HG03045 (cell line): ENCODE measurements around the gene SETD1A.
A peak's percentile ranks its signal among the peaks of the same experiment; 100 is the strongest.

Experiments used
- ATAC-seq: cut with Tn5 transposase; IDR thresholded peaks from one replicate; pipeline ENCODE4 v1.9.1; 2021; ENCODE audit warnings: mild to moderate bottlenecking, moderate library complexity; ENCODE audit not compliant: unreplicated experiment

SETD1A gene

DNA sequence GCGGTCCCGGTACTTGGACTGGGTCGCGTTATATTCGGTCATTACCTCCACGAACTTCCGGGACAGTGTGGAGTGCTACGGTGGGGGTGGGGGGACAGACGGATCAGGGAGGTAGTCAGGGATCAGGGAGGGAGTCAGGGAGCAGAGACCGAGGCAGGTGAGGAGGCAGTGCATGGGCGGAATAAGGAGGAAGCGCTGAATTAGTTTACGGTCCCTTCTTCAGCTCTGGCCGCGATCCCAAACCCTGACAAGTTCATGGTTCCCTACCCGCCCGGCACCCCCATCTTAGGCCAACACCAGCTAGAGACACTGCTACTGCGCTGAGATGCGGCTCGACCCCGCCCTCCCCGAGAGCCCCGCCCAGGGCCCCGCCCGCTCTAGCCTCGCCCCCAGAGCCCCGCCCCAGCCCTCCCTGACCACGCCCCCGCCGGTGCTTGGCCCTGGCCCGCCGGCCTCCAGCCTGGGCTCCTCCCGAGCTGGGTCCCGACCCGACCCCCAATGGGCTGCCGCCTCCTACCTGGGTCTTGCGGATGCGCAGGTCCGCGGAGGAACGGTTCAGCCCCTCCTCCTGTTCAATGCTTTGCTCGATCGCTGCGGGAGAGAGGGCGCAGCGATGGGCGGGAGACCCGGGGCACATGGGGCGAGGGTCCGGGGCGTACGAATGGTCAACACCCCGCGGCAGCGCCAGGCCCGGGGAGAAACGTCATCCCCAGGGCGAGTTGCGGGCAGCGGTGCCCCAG, 39.6 kb downstream of the SETD1A start:
- ATAC-seq, result peak; percentile 68

- ATAC-seq, result no peak
Measured at GRCh38 chr16:30997725-30998711, 40.5 kb downstream of the SETD1A start.

GRCh38 chr16:30998852-30999761, 41.6 kb downstream of the SETD1A start:
- no peak for ATAC-seq

- no peak for ATAC-seq
Measured at GRCh38 chr16:31000671-31001382, 43.3 kb downstream of the SETD1A start.

DNA sequence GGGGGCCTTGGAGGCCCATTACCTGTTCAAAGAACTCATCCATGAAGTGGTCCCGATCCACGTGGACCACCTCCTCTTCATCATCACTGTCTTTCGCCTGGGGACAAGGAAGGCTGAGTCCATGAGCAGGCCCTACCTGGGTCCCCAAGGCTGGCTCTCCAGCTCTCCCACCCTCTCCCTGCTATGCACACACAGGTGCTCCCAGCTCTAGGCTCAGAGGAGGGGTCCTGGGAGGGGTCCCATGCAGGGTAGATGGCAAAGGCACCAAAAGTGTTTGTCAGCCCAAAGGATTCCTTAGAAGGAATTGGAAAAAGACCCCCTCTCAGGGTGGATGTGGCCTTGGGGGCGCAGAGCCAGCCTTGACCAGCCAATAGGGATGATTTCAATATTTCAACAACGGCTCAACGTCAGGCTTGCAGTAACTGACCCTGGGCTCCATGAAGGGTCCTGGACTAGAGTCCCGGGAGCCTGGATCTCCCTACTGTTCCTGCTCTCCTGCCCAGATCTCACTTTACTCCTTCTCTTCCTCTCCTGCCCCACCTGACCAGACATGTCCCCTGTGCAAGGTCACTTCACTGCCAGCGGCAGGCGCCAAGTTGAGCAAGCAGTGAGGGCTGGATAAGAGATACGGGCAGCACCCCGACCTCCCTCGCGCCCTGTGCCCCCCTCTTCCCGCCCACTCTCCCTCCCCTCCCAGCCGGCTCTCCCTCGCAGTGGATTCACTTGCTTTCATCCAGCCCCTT, 44.1 kb downstream of the SETD1A start:
- ATAC-seq, result no peak

DNA sequence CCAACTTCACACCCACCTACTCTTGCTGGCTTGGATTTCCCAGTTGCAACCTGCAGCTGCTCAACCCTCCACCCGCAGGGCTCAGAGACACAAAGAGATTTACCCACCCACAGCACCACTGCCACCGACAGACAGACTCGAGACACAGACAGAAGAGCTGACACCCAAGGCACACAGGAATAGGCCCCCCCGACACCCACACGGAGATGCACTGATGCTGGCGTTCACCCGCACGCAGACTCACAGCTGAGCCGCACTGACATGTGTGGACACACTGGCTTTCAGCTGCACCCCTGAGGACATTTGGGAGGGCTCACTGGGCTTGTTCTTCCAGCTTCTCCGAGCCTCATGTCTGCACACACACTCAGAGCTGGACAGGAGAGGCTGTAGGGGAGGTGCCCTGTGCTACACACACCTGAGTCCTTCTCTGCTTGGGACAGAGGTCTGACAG, 44.7 kb downstream of the SETD1A start:
- no peak for ATAC-seq

DNA sequence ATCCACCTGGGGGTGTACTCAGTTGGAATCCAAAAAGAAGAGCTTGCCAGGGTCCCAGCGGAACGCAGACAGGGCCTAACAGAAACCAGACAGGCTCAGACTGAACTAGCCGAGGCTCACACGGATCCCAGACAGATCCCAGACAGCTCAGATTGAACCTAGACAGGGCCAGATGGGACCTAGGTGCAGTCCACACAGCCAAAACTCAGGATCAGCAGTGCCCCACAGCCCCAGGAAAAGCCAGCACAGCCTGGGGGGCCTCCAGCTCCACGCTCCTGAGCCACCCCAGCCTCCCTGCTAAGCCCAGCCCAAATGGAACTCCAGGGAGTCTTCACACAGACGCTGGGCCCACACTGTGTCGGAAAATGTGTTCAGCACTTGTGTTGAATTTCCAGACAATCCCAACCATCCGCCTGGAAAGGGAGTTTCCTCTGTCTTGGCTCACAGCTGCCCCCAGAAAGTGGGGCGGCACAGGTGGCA, 45.3 kb downstream of the SETD1A start:
- no peak for ATAC-seq

DNA sequence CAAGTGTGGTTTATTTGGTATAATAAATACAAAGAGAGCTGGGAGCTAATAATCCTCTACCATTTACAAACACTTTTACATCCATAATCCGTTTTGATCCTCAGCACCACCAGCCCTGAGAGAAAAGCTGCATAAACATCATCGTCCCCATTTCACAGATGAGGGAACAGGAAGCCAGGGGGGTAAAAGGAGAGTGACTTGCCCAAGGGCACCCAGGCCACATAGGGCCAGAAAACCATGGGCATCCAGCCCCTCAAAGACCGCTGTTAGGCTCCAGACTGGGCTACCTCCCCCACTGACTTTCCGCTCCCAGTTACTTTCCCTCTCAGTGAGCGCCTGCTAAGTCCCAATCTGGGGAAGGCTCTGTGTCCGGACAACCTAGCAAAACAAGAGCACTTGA, 46.2 kb downstream of the SETD1A start:
- no peak for ATAC-seq

DNA sequence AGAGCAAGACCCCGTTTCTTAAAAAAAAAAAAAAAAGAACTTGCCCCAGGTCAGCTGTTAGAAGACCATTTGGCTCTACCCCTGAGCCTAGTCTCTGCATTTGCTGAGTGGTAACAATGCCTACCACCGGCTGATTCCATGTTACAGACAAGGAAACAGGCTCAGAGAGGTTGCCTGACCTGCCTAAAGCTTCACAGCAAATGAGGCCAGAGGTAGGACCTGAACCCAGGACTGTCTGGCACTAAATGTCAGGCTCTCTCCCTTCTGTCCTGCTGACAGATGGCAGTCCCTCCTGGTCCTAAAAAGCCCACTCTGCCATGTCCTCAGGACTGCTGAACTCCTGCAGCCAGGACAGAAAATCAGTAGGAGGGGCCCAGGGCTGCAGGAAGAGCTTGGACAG, 47.1 kb downstream of the SETD1A start:
- ATAC-seq, result no peak

- no peak for ATAC-seq
Measured at GRCh38 chr16:31005350-31006085, 48.0 kb downstream of the SETD1A start.

DNA sequence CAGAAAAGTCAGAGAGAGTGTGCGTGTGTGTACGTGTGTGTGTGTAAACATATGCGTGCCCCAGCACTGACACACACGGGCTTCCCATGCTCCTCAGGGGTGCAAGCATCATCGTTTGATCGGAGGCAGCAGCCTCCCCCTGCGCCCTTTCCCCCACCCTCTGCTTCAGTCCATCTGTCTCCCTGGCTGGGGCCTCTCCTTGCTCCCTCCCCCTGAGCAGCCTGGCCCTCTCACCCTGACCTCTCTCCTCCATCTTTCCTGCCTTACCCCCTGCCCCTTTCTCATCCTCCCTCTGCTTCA, 48.5 kb downstream of the SETD1A start:
- no peak for ATAC-seq

DNA sequence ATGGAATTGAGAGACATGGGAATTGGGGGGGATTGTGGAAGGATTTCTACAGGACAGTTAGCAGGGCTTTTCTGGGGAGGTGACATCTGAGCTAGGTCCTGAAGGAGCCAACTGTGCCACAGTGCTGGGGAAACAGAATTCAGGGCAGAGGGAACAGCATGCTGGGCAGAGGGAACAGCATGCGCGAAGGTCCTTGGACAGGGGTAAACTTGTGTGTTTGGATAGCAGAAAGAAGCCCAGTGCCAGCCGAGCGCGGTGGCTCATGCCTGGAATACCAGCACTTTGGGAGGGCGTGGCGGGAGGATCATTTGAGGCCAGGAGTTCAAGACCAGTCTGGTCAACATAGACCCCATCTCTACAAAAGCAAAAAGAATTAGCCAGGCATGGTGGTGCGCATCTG, 49.0 kb downstream of the SETD1A start:
- ATAC-seq, result no peak

- no peak for ATAC-seq
Measured at GRCh38 chr16:31007684-31008083, 50.1 kb downstream of the SETD1A start.

GRCh38 chr16:31008149-31008548, 50.6 kb downstream of the SETD1A start:
- ATAC-seq, result no peak

DNA sequence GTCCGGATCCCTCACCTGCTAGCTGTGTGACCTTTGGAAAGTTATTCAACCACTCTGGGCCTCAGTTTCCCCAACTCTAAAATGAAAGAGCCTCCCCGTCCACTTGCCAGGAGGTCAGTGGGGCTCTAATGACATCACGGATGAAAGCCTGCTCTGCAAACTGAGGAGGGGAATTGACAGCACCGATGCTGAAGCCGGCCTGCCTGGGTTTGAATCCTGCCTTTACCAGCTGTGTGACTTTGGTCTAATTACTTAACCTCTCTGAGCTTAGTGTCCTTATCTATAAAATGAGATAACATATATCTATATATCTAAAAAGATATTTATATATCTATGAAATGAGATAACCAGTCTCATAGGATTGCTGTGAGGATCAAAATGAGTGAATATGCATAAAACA, 51.0 kb downstream of the SETD1A start:
- no peak for ATAC-seq

- no peak for ATAC-seq
Measured at GRCh38 chr16:31009120-31009519, 51.6 kb downstream of the SETD1A start.

DNA sequence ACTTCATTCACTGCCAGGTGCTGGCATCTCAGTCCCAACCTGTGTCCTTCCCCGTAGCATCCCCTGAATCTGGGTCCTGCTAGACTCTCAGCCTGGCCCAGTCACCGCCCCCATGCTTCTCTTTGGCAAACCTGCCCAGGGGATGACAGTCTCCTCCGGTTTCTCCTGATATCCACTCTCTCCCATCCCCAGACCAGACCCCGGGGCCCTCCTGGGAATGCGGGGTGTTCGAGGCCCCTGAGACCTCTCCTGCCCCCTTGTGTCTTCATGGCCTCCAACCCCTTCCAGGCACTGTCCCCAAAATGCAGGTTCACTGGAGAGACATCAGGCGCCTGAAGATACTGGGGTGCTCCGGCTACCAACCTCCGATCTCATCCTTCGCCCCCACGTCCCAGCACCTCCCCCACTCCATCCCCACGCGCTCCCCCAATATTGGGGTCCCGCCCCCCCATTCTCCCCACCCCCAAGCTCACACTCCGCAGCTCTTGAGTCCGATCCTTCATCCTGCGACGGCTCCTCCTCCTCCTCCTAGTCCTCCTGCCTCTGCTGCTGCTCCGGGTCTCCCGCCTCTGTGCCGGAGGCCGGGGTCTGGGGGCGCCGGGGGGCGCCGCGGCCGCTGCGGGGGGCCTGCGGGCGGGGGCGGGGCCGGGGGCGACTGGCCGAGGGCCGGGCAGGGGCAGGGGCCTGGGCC, 52.5 kb downstream of the SETD1A start:
- ATAC-seq, result no peak

DNA sequence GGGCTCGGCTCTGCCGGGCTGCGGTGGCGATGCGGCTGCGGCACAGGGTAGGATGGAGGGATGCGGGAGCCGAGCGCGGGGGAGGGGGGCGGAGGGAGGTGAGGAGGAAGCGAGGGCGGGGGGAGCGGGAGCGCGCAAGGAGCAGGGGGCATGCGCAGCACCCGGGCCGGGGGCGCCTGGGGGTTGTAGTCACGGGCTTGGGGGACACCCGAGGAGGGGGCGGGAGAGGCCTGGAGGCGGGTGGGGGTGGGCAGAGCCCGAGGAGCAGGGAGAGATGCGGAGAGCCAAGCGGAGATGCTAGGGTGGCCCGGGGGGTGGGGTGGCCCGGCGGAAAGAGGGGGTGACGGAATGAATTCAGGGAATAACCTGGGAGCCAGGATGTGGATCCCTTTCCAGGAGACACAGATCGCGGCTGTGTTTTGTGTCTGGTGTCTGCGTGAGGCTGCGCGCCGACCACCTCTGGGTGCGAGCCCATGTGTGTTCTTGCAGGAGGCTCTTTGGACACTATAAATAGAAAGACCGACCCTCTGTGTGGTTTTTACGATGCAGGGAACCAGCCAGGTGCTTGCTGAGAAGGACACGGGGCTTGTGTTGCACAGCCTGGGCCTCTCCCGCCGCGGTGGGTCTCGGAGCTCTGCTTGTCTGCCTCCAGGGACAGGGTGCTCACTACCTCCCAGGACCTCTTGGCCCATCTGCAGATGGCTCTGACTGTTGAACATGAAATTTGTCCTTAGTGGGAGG, 53.2 kb downstream of the SETD1A start, which contains the start of gene STX1B:
Gene STX1B (minus strand): TSS at position 54 of the 741 bp plus-strand sequence. CDS start 242 bp downstream, outside the sequence.
- ATAC-seq, result no peak
